Measurements from ENCODE around the gene GLIS1. TPM values are rescaled to one million over a fixed set of nuclear protein-coding genes. Genes with fewer than 3 reads are reported as not detected.

Gene GLIS1
- total RNA-seq, 2 donors from 2014 or later, result 0.25 to 0.34 TPM

- intact Hi-C loops (cut with DNase I, micrococcal nuclease), result no loop called here
- ATAC-seq (no peak), DNase-seq (no peak)
Measured at GRCh38 chr1:53517821-53518352, 221.1 kb downstream of the GLIS1 start.

DNA sequence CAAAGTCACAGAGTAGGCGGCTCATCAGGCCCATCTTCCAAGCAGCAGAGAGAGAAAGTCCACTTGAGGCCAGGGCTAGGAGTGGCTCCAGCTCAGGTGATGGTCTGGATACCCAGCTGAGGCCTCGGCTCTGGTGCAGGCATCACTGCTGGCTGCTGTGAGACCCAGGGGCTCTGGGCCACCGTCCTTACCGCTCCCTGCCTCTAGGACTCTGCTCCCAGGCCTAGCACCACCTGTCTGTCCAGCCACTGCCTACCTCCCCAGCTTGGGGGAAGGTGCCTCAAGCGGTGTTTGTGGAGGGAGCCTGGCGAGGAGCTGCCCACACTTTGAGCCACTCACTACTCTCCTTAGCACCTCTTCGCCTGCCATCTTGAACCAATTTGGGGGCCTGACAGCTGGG is 221.9 kb downstream of the GLIS1 start:
- intact Hi-C loops (cut with DNase I, micrococcal nuclease), result no loop called here
- DNase-seq (no peak), ATAC-seq (no peak)

GRCh38 chr1:53516181-53516580 is 222.8 kb downstream of the GLIS1 start:
- intact Hi-C loops (cut with DNase I, micrococcal nuclease), result no loop called here
- DNase-seq, result no peak
- ATAC-seq, result no peak

DNA sequence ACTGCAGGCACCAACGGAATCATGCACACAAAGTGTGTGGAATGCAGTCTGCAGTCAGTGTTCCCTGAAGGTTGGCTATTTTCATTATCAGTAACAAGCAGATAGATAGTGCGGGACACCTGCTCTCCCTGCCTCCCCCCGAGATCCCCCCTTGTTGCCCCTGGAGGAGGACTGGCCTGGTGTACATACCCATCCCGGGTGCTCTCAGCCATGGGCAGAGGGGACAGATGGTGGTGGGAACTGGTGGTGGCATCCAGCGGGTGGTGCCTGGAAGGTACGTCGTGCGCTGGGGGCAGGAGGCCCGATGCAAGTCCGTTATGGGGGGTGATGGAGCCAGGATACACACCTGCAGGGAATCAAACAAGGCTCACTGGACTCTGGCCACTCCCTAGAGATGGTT is 224.5 kb downstream of the GLIS1 start:
- ATAC-seq, result no peak
- DNase-seq, result no peak
- intact Hi-C loops (cut with DNase I, micrococcal nuclease), result no loop called here

DNA sequence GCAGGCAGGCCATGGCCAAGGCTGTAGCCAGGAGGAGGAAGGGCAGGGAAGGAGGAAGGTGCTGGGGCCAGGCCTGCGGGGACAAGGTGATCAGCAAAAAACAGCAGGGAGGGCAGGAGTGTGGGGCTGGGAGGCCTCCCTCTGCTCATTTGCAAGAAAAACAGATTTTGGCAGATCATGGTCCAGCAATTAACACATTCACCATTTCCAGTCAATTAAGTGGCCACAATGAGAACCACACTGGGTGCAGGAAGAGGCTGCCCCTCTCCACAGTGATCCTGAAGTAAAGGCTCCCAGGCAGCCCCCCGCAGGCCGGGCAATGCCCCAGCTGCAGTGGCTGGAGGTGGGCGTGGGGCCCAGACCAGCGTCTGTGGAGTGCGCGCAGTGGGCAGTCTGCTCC is 225.1 kb downstream of the GLIS1 start:
- intact Hi-C loops (cut with DNase I, micrococcal nuclease), result no loop called here
- no peak for DNase-seq

DNA sequence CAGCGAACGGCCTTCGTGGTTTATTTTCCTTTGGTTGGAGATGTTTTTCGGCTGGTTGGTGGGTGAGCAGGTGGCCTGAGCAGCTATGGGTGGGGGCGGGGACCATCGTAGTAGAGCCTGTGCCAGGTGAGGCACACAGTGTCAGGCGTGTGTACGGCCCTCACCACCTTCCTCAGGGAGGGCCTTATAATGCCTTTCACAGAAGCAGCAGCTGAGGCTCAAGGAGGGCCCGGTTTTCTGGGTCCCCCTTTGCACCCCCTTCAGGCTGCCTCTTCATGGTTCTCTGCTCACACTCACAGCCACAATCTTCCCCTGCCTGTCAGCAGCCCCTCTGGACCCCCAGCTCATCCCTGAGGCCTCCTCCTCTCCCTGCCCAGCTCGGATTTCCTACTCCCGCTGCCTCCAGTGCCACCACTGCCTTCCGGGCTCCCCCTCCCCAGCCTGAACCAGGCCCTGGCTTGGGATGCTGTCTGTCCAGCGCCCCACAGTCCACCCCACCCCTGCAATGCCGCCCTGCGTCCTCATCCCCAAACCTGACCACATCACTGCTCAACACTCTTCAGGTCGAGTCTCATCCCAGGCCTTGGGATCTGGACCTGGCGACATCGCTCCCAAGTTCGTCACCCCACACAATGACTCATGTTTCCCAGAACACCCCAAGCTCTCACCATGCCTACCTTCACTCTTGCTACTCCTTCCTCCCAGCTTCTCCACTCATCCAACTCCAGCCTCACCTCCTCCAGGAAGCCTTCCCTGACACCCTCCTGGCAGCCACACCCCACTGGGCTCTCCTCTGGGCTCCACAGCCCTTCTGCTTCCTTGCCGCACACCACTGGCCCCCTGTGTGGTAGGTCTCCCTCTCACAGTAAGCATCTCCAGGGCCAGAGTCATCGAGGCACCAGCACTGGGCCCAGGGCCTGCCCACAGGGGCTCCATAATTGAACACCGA is 225.9 kb downstream of the GLIS1 start:
- DNase-seq (no peak), ATAC-seq (no peak)
- intact Hi-C loops (cut with DNase I, micrococcal nuclease), result no loop called here

More for the DNA sequence above, 225.1 kb downstream of the GLIS1 start:
- no peak for ATAC-seq

- DNase-seq, result no peak
- intact Hi-C loops (cut with DNase I, micrococcal nuclease), result no loop called here
- no peak for ATAC-seq
Measured at GRCh38 chr1:53511933-53512806, 226.8 kb downstream of the GLIS1 start.

- no peak for ATAC-seq
- no peak for DNase-seq
- intact Hi-C loops (cut with DNase I, micrococcal nuclease), result no loop called here
Measured at GRCh38 chr1:53511323-53511932, 227.5 kb downstream of the GLIS1 start.

DNA sequence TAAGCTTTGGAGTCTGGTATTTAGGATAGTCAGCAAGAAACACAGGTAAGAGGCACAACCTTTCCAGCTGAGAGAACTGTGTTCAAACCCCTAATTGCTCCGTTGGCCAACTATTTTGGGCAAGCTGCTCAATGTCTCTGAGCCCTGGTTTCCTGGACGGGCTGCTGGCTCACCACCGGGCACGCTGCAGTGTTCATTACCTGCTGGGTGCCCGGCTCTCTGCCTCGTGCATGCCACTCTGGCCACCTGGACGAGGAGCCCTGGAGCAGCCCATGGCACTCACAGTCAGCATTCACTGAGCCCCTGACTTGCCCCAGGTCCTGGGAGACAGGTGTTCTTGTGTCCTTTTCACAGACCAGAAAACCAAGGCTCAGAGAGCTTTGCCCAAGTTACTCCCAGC is 228.7 kb downstream of the GLIS1 start:
- DNase-seq (no peak), ATAC-seq (no peak)
- intact Hi-C loops (cut with DNase I, micrococcal nuclease), result no loop called here

DNA sequence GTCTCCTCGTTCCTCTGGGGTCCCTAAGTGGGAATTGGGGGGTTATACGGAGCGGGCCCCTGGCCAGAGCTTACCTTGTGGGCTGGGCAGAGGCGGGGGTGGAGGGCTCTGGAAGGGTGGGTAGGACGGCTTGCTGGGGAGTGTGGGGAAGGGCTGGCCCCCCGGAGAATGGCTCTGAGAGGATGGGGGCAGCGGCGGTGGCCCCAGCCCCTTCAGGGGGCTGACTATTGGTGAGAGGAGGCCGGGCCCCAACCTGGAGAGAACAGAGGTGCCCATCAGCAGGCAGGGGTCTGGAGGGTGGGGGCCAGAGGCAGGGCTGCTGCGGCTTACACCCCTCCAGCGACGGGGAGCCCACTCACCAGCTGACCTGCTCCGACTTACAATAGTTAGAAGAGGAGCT is 229.2 kb downstream of the GLIS1 start:
- intact Hi-C loops (cut with DNase I, micrococcal nuclease), result no loop called here
- DNase-seq (no peak), ATAC-seq (no peak)

DNA sequence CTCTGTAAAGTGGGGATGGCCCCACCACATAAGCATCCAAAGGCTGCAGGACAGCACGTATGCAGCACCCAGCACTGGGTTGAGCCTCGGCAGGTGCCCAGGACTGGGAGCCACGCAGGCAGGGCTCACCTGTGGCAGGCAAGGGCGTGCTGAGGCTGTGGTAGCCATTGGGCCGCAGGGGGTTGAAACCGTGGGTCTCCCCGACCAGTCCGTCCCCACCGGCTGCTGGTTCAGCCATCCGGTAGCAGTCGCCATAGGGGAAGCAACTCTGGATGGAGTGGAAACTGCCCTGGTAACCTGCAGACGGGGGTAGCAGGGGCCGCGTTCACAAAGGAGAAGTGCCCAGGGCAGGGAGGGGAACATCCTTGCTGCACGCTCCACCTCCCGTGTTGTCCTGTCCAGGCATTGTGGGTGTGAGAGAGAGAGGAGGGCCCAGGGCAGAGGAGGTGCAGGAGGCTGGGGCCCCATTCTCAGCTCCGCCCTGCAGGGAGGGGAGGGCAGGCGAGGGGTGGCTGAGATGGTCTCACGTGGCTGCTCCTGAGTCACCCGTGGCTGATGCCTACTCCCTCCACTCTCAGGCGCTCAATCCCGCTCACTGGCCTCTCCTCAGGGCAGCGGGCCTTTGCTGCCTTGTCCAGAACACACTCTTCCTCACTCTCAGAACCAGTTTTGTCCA is 229.8 kb downstream of the GLIS1 start:
- intact Hi-C loops (cut with DNase I, micrococcal nuclease), result no loop called here
- ATAC-seq (no peak), DNase-seq (no peak)

DNA sequence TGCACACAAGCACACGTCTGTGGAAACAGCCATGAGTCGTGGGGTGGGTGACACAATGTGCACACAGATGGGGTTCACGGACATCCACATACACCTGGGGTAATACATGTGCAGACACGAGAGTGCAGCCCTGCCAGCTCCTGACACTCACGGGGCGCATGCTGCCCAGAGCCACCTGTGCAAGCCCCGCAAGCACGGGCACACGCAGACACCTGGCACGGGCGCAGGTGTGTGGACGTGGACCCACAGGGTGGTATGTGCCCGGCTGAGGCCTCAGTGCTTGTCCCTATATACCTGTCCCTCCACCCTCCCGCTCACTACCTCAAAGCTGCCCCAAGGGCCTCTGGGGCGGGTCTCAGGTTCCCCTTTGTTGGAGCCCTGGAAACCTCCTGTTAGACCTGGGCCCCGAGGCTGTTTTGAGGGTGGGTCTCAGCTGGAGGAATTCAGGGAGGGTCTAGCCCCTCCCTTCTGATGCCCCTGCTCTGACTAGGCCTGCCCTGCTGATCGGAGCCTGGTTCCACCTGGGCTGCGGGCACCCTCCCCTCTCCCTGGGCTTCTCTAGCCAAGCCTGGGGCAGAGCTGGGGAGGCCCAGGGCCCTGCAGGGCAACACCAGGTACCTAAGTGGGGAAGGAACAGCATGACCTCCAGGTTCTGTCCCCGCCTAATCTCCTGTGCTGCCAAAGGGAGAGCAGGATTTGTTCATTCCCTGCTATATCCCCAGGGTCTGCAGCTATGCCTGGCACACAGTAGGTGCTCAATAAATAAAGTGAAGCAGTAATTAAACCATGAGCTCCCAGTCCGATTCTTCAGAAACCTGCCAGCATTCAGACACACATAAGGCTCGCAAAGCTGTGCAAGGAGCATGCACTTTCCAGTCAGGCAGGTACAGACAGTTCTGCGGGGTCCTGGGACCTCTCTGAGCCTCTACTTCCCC is 230.6 kb downstream of the GLIS1 start:
- intact Hi-C loops (cut with DNase I, micrococcal nuclease), result no loop called here
- DNase-seq, result no peak
- no peak for ATAC-seq

DNA sequence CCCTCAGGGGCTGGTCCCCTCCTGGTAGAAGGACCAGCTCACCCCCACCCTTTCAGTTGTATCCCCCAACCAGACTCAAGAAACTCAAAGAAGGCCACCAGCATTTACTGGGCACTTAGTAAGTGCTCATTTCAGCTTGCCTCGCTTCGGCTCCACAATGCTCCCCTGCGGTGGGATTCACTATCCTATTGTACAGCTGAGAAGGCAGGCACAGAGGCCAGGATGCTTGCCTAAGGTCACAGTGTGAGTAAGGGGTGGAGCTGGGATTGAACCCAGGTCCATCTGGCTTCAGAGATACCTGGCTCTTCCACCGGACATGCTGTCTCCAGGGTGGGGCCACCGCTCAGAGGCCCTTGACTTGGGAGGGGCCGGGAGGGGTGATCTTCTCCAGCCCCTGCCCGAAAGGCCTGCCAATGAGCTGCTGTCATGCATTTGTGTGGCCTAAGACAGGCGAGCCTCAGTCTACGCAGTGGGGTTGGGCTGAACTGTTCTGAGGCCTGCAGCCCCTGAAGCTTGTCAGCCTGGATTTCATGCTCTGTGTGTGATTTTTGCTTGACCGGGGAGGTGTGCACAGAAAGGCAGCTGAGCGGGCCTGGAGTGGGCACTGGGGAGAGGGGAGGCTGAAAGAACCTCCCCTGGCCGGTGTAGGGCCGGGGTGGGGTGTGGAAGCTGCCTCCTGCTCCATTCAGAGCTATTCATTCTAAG is 231.7 kb downstream of the GLIS1 start:
- intact Hi-C loops (cut with DNase I, micrococcal nuclease), result no loop called here
- no peak for DNase-seq
- no peak for ATAC-seq

DNA sequence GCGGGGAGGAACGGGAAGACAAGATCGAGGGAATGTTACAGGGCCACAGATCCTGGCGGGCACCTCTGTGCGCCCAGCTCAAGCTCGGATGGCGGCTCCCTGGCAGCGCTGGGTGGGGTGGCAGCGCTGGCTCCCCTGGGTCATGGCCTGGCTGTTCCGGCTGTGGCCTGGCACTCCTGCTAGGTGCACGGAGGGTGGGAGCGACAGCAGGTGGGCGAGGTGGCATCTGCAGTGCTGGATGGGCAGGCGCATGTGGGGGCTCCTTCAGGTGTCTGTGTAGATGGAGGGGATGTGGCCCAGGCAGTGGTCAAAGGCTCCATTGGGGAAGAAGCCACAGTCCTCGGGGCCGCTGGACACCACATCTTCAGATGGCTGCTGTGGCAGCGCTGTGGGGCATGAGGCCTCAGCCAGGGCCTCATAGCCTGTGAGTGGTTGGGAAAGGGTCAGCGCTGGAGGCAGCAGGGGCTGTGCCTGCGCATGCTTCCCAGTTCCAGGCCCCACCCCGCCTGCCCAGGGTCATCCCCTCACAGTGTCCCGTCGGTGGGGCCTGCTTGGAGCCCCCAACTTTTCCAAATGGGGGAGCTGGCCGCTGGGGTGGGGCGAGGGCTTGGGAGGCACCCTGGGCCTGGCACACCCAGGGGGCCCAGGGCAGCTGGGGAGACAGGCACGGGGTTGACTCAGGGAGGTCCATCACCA is 232.5 kb downstream of the GLIS1 start:
- ATAC-seq (no peak), DNase-seq (no peak)
- intact Hi-C loops (cut with DNase I, micrococcal nuclease), result no loop called here

GRCh38 chr1:53505891-53506290 is 233.1 kb downstream of the GLIS1 start:
- ATAC-seq, result no peak

GRCh38 chr1:53505401-53505800 is 233.6 kb downstream of the GLIS1 start:
- DNase-seq (no peak), ATAC-seq (no peak)
- intact Hi-C loops (cut with DNase I, micrococcal nuclease), result no loop called here

More at GRCh38 chr1:53505891-53506290, 233.1 kb downstream of the GLIS1 start:
- intact Hi-C loops (cut with DNase I, micrococcal nuclease), result no loop called here
- DNase-seq, result no peak
